PC-3 (cell line): Measurements from ENCODE around the gene LGI2. TPM values are rescaled to one million over a fixed set of nuclear protein-coding genes. Genes with fewer than 3 reads are reported as not detected.

Experiments
- ATAC-seq: fragments of 200-7000 bp; cut with Tn5 transposase; 2 replicates; pipeline ENCODE4 v1.9.1; 2020; ENCODE audit warnings: mild to moderate bottlenecking, moderate library complexity
- BruUV-seq: library from RNA; stranded (reverse); fragments of 400-500 nt; replicated peaks from 2 replicates; lab custom pipeline; 2021; lab: Mats Ljungman, UMichigan
- CTCF ChIA-PET: fragments of 300-600 bp; sonication (Branson Sonifier 250); formaldehyde crosslinking; loops from one replicate; lab custom pipeline; 2022; ENCODE audit warnings: antibody characterized with exemption; lab: Charles Lee
- POLR2A ChIA-PET: fragments of 300-600 bp; sonication (Branson Sonifier 250); formaldehyde crosslinking; loops from one replicate; lab custom pipeline; 2022; ENCODE audit warnings: antibody characterized with exemption; ENCODE audit not compliant: unreplicated experiment; lab: Charles Lee
- DNase-seq: peaks from one replicate; pipeline ENCODE4 v3.0.0-alpha.2; 2015
- H2AFZ ChIP-seq: fragments of 300-600 bp; sonication (generic); 2 replicates; pipeline ENCODE4 v1.6.0; 2016; ENCODE audit warnings: antibody characterized with exemption, low read length
- H3F3A ChIP-seq: fragments of 300-600 bp; sonication (generic); one replicate; pipeline ENCODE4 v1.6.0; 2017; ENCODE audit warnings: antibody characterized with exemption, low read length, control low read depth, mild to moderate bottlenecking; ENCODE audit not compliant: unreplicated experiment
- H3K27ac ChIP-seq: fragments of 300-600 bp; sonication (generic); 2 replicates; pipeline ENCODE4 v1.5.1; 2016; ENCODE audit warnings: mild to moderate bottlenecking, low read length
- H3K27me3 ChIP-seq: fragments of 300-600 bp; sonication (generic); 2 replicates; pipeline ENCODE4 v1.6.1; 2016; ENCODE audit warnings: low read length, mixed read lengths
- H3K36me3 ChIP-seq: fragments of 300-600 bp; sonication (generic); 2 replicates; pipeline ENCODE4 v1.6.1; 2016; ENCODE audit warnings: low read depth, mixed run types, low read length, mixed read lengths
- H3K4me1 ChIP-seq: fragments of 300-600 bp; sonication (generic); 2 replicates; pipeline ENCODE4 v1.5.1; 2016; ENCODE audit warnings: low read length; ENCODE audit not compliant: insufficient read depth
- H3K4me2 ChIP-seq: fragments of 300-600 bp; sonication (generic); 2 replicates; pipeline ENCODE4 v1.6.0; 2016; ENCODE audit warnings: low read length
- H3K4me3 ChIP-seq: fragments of 300-600 bp; sonication (generic); 2 replicates; pipeline ENCODE4 v1.5.1; 2016; ENCODE audit warnings: mild to moderate bottlenecking, low read length, mixed read lengths
- H3K79me2 ChIP-seq: fragments of 300-600 bp; sonication (generic); 2 replicates; pipeline ENCODE4 v1.6.1; 2017; ENCODE audit warnings: low read length, mixed read lengths
- H3K9ac ChIP-seq: fragments of 300-600 bp; sonication (generic); 2 replicates; pipeline ENCODE4 v1.6.0; 2016; ENCODE audit warnings: mild to moderate bottlenecking, low read length
- H3K9me2 ChIP-seq: fragments of 300-600 bp; sonication (generic); replicated peaks from 2 replicates; pipeline ENCODE4 v1.6.1; 2016; ENCODE audit warnings: mixed run types, low read length, mixed read lengths
- H3K9me3 ChIP-seq: fragments of 300-600 bp; sonication (generic); 2 replicates; pipeline ENCODE4 v1.6.1; 2016; ENCODE audit warnings: low read length, mixed read lengths
- H4K20me1 ChIP-seq: fragments of 300-600 bp; sonication (generic); 2 replicates; pipeline ENCODE4 v1.6.1; 2016; ENCODE audit warnings: low read length, mixed read lengths
- CTCF ChIP-seq: fragments of 300-600 bp; sonication (generic); conservative IDR thresholded peaks from 2 replicates; pipeline ENCODE4 v1.5.1; 2017; ENCODE audit warnings: antibody characterized with exemption, low read depth, mild to moderate bottlenecking, low read length
- EZH2 ChIP-seq: fragments of 300-600 bp; sonication (generic); IDR thresholded peaks from one replicate; pipeline ENCODE4 v1.6.1; 2017; ENCODE audit warnings: antibody characterized with exemption, mild to moderate bottlenecking, low read length; ENCODE audit not compliant: unreplicated experiment
- EZH2phosphoT487 ChIP-seq: fragments of 300-600 bp; sonication (generic); IDR thresholded peaks from 2 replicates; pipeline ENCODE4 v1.6.1; 2018; ENCODE audit warnings: mild to moderate bottlenecking, antibody characterized with exemption, low read length, borderline replicate concordance
- intact Hi-C: fragments of 100-400 bp; cut with micrococcal nuclease; formaldehyde crosslinking; loops from 2 replicates; pipeline ENCODE4 v1.9.0; 2023
- total RNA-seq: library from RNA; depleted of rRNA; stranded (reverse); fragments of >200 nt; gene quantifications from 2 replicates; pipeline ENCODE4 v1.2.3, GENCODE V29; 2014

LGI2 gene
- total RNA-seq, 1 experiment from 2014 or later, result 0.18 TPM

GRCh38 chr4:25011135-25011866 is 19.4 kb downstream of the LGI2 start:
- no peak overlapping the region for H3K9ac ChIP-seq
- H3K4me1 ChIP-seq, result no peaks in the 10 kb centered on the region
- ATAC-seq, result no peak
- BruUV-seq, result no TSS peak
- intact Hi-C loops, result no loop called here
- no peaks in the 10 kb centered on the region for H3F3A ChIP-seq
- no peaks in the 10 kb centered on the region for H3K9me2 ChIP-seq
- ChIA-PET POLR2A (interaction anchor here (0.5 to 0.6 kb wide), 2 partner anchors 143 to 285 kb away, joined by 3 to 15 read pairs; no protein-coding TSS in a partner anchor), CTCF (no interaction called here)
- H3K4me3 ChIP-seq, result no peak overlapping the region
- DNase-seq, result no peak
- H3K27me3 ChIP-seq, result no peaks in the 10 kb centered on the region
- H2AFZ ChIP-seq, result no peak overlapping the region
- H3K79me2 ChIP-seq, result no peaks in the 10 kb centered on the region
- H3K27ac ChIP-seq, result no peak overlapping the region
- H4K20me1 ChIP-seq, result no peaks in the 10 kb centered on the region
- H3K9me3 ChIP-seq, result no peaks in the 10 kb centered on the region
- H3K36me3 ChIP-seq, result no peaks in the 10 kb centered on the region
- H3K4me2 ChIP-seq, result no peak overlapping the region
- TF ChIP-seq CTCF (no peak), EZH2 (no peak), EZH2phosphoT487 (no peak)

- intact Hi-C loops, result no loop called here
- no peak overlapping the region for H2AFZ ChIP-seq
- H3K9me2 ChIP-seq, result no peaks in the 10 kb centered on the region
- no peaks in the 10 kb centered on the region for H3K79me2 ChIP-seq
- no peak for TF ChIP-seq EZH2
- TF ChIP-seq EZH2phosphoT487, result no peak
- no peak for TF ChIP-seq CTCF
- ChIA-PET POLR2A (no interaction called here), CTCF (no interaction called here)
- no peak overlapping the region for H3K4me3 ChIP-seq
- no TSS peak for BruUV-seq
- H3K36me3 ChIP-seq, result no peaks in the 10 kb centered on the region
- no peak overlapping the region for H3K4me2 ChIP-seq
- no peak overlapping the region for H3K9ac ChIP-seq
- DNase-seq (no peak), ATAC-seq (no peak)
- no peaks in the 10 kb centered on the region for H3K27me3 ChIP-seq
- no peak overlapping the region for H3K27ac ChIP-seq
- no peaks in the 10 kb centered on the region for H3K9me3 ChIP-seq
- no peaks in the 10 kb centered on the region for H3F3A ChIP-seq
- no peaks in the 10 kb centered on the region for H3K4me1 ChIP-seq
- no peaks in the 10 kb centered on the region for H4K20me1 ChIP-seq
Measured at GRCh38 chr4:25007598-25007997, 23.1 kb downstream of the LGI2 start.

GRCh38 chr4:25002681-25003080 is 28.1 kb downstream of the LGI2 start:
- DNase-seq (no peak), ATAC-seq (no peak; the same call in 1 of the 2 replicates)
- no peaks in the 10 kb centered on the region for H3K4me1 ChIP-seq
- H3K79me2 ChIP-seq, result no peaks in the 10 kb centered on the region
- no peak overlapping the region for H2AFZ ChIP-seq
- H3K9me2 ChIP-seq, result no peaks in the 10 kb centered on the region
- ChIA-PET POLR2A (no interaction called here), CTCF (no interaction called here)
- intact Hi-C loops, result no loop called here
- BruUV-seq, result no TSS peak
- H3K4me2 ChIP-seq, result no peak overlapping the region
- H3K4me3 ChIP-seq, result no peak overlapping the region
- no peaks in the 10 kb centered on the region for H3K36me3 ChIP-seq
- TF ChIP-seq EZH2phosphoT487 (no peak), CTCF (no peak), EZH2 (no peak)
- H4K20me1 ChIP-seq, result no peaks in the 10 kb centered on the region
- H3K9ac ChIP-seq, result no peak overlapping the region
- H3K27ac ChIP-seq, result no peak overlapping the region
- H3F3A ChIP-seq, result no peaks in the 10 kb centered on the region
- H3K9me3 ChIP-seq, result no peaks in the 10 kb centered on the region
- H3K27me3 ChIP-seq, result no peaks in the 10 kb centered on the region
